HG02852 (cell line): ENCODE data around the gene SPATA13.

Experiments
- ATAC-seq: cut with Tn5 transposase; IDR thresholded peaks from one replicate; pipeline ENCODE4 v1.9.1; 2021; ENCODE audit warnings: mild to moderate bottlenecking, moderate library complexity; ENCODE audit not compliant: unreplicated experiment

The SPATA13 gene

GRCh38 chr13:24218338-24218737 is 57.8 kb downstream of the SPATA13 start:
- no peak for ATAC-seq

GRCh38 chr13:24218977-24219376 is 58.5 kb downstream of the SPATA13 start:
- ATAC-seq, result no peak

GRCh38 chr13:24220086-24220703 is 59.7 kb downstream of the SPATA13 start:
- peak; percentile 45 for ATAC-seq

GRCh38 chr13:24221007-24221406 is 60.5 kb downstream of the SPATA13 start:
- ATAC-seq, result no peak

- no peak for ATAC-seq
Measured at GRCh38 chr13:24222756-24223155, 62.2 kb downstream of the SPATA13 start.

- ATAC-seq, result peak; percentile 61
Measured at GRCh38 chr13:24223341-24224231, 63.1 kb downstream of the SPATA13 start.

DNA sequence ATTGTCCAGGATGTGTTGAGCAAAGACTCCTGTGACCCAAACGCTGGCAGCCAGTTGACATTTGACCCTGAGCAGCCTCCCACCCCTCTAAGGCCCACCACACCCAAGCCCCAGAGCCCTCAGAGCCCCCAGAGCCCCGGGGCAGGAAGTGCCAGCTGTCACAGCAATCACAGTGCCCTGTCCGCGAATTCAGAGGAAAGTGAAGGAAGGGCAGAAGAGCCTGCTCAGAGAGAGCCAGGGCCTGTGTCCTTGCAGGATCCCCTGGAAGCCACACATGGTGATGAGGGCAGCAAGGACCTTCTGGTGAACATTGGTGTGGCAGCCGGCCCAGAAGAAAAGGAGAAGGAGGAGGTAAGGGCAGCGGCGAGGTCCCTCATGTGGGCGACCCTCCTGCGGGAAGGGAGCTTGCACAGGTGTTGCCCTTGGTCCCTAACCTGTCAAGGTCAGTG is 63.7 kb downstream of the SPATA13 start:
- peak; percentile 21 for ATAC-seq

GRCh38 chr13:24225062-24225461 is 64.5 kb downstream of the SPATA13 start:
- ATAC-seq, result no peak

GRCh38 chr13:24225930-24226329 is 65.4 kb downstream of the SPATA13 start:
- ATAC-seq, result no peak

GRCh38 chr13:24226762-24227161 is 66.2 kb downstream of the SPATA13 start:
- ATAC-seq, result no peak

- ATAC-seq, result no peak
Measured at GRCh38 chr13:24228852-24229458, 68.4 kb downstream of the SPATA13 start.

- no peak for ATAC-seq
Measured at GRCh38 chr13:24230428-24231072, 70.0 kb downstream of the SPATA13 start.

- ATAC-seq, result no peak
Measured at GRCh38 chr13:24231377-24231776, 70.9 kb downstream of the SPATA13 start.

DNA sequence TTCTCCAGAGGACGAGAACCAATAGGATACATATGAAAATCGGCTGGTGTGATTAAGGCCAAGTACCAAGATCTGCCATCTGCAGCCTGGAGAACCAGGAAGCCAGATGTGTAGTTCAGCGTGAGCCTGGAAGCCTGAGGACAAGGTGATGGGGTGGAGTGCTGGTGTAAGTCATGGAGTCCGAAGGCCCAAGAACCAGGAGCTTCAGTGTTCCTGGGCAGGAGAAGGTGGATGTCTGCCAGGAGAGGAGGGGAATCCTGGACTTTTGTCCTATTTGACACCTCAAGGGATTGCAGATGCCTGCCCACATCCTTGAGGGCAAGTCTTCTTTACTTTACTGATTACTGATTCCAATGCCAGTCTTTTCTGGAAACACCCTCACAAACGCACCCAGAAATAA is 71.5 kb downstream of the SPATA13 start:
- ATAC-seq, result no peak

- ATAC-seq, result no peak
Measured at GRCh38 chr13:24232474-24232873, 72.0 kb downstream of the SPATA13 start.

GRCh38 chr13:24233351-24233901 is 72.9 kb downstream of the SPATA13 start:
- no peak for ATAC-seq

DNA sequence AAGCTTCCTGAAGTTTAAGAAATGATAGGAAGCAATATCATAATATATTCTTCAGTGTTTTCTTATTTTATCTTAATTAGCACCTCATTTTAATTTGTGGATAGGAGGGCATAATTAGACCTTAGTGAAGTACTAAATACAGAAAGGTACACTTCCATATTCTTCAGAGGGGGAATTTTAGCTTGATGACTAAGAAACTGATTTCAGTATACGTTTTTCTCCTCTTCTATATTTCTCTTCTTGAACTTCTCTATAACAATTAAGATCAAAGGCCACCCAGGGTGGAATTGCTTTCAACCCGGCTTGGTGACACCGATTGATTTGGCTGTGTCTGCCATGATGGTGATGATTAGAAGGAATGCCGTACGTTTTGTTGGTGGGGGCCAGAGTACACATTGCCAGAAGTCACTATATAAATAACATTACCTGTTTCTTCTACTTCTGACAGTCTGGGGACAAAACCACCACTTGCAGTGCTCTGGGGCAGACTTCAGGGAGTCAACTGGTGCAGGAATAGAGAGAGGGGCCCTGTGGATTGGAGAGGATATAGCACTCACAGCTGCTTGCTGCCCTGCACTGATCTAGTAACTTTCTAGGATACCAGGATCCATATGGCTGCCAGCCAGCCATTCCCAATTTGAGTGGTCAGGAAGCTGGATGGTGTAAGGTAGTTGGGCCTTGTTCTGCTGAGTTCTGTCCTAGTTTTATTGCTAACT is 73.8 kb downstream of the SPATA13 start:
- no peak for ATAC-seq

- no peak for ATAC-seq
Measured at GRCh38 chr13:24237356-24237755, 76.8 kb downstream of the SPATA13 start.

GRCh38 chr13:24241336-24241735 is 80.8 kb downstream of the SPATA13 start:
- no peak for ATAC-seq

DNA sequence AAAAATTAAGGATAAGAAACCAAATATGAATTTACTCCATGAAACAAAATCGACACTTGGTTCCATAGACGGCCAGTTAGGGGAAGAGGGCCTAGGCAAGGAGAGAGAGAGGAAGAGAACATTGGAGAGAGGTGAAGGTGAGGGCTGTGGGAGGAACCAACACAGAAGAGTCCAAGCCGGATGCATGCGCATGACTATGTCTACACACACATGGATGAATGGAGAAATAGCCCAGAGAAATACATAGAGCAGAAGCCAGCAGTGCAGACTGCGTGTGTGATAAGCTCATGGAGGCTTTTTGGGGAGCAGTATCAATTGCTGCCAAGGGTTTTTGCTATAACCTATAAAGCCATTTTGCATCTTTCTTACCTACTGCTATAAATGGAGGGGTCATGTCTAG is 81.6 kb downstream of the SPATA13 start:
- no peak for ATAC-seq
